ENCODE data around the gene IKZF3.

The IKZF3 gene

GRCh38 chr17:39828443-39828842, 35.7 kb downstream of the IKZF3 start:
- Histone ChIP-seq H3K4me3 (replicated peaks; ENCODE audit: low read depth, low read length) (no peak overlapping the region), H3K27me3 (replicated peaks; ENCODE audit: control insufficient read depth, insufficient read depth, low read length) (no peaks in the 10 kb centered on the region), H3K36me3 (ENCODE audit: control insufficient read depth, insufficient read depth, low read length) (peaks cover 31% of the 10 kb centered on the region)
- no peak for TF ChIP-seq CTCF (IDR thresholded peaks at IDR 0.05; ENCODE audit: insufficient read depth, low read length, poor library complexity, severe bottlenecking)
- no peak for DNase-seq (ENCODE audit: extremely low read depth, insufficient read length)

- DNase-seq (ENCODE audit: extremely low read depth, insufficient read length), result no peak
- Histone ChIP-seq H3K27me3 (replicated peaks; ENCODE audit: control insufficient read depth, insufficient read depth, low read length) (no peaks in the 10 kb centered on the region), H3K4me3 (replicated peaks; ENCODE audit: low read depth, low read length) (no peak overlapping the region), H3K36me3 (ENCODE audit: control insufficient read depth, insufficient read depth, low read length) (peaks cover 35% of the 10 kb centered on the region)
- TF ChIP-seq CTCF (IDR thresholded peaks at IDR 0.05; ENCODE audit: insufficient read depth, low read length, poor library complexity, severe bottlenecking), result no peak
Measured at GRCh38 chr17:39826334-39826733, 37.8 kb downstream of the IKZF3 start.

DNA sequence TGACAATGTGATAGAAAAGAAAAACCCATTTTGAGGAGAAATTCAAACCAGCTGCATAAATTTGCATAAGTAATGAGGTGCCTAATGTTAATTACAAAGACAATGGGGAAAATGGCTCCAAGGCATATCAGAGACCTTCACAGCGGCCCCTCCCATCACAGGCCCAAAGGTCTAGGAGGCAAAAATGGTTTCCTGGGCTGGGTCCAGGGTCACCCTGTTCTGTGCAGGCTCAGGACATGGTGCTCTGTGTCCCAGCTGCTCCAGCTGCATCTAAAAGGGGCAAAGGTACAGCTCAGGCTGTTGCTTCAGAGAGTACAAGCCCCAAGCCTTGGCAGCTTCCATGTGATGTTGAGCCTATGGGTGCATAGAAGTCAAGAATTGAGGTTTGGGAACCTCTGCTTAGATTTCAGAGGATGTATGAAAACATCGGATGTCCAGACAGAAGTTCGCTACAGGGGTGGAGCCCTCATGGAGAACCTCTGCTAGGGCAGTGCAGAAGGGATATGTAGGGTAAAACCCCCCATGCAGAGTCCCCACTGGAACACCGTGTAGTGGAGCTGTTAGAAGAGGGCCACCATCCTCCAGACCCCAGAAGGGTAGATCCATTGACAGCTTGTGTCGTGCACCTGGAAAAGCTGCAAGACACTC, 40.6 kb downstream of the IKZF3 start:
- DNase-seq (ENCODE audit: extremely low read depth, insufficient read length), result no peak
- TF ChIP-seq CTCF (IDR thresholded peaks at IDR 0.05; ENCODE audit: insufficient read depth, low read length, poor library complexity, severe bottlenecking), result no peak
- Histone ChIP-seq H3K27me3 (replicated peaks; ENCODE audit: control insufficient read depth, insufficient read depth, low read length) (no peaks in the 10 kb centered on the region), H3K4me3 (replicated peaks; ENCODE audit: low read depth, low read length) (no peak overlapping the region), H3K36me3 (ENCODE audit: control insufficient read depth, insufficient read depth, low read length) (peaks cover 34% of the 10 kb centered on the region)

DNA sequence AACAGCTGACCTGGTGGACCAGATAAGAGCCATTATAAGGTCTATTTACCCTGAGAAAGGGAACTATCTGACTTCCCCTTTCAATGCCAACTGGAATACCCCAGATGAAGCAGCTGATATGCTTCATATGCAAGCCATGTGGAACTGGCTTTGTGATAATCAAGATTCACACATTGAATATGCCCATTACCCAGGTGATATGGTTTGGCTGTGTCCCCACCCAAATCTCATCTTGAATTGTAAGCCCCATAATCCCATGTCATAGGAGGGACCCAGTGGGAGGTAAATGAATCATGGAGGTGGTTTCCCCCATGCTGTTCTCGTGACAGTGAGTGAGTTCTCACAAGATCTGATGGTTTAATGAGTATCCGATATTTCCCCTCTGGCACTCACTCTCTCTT, 42.1 kb downstream of the IKZF3 start:
- H3K27me3 ChIP-seq (replicated peaks; ENCODE audit: control insufficient read depth, insufficient read depth, low read length), result no peaks in the 10 kb centered on the region
- TF ChIP-seq CTCF (IDR thresholded peaks at IDR 0.05; ENCODE audit: insufficient read depth, low read length, poor library complexity, severe bottlenecking), result no peak
- DNase-seq (ENCODE audit: extremely low read depth, insufficient read length), result no peak
- no peak overlapping the region for H3K4me3 ChIP-seq (replicated peaks; ENCODE audit: low read depth, low read length)
- peaks cover 22% of the 10 kb centered on the region for H3K36me3 ChIP-seq (ENCODE audit: control insufficient read depth, insufficient read depth, low read length)

DNA sequence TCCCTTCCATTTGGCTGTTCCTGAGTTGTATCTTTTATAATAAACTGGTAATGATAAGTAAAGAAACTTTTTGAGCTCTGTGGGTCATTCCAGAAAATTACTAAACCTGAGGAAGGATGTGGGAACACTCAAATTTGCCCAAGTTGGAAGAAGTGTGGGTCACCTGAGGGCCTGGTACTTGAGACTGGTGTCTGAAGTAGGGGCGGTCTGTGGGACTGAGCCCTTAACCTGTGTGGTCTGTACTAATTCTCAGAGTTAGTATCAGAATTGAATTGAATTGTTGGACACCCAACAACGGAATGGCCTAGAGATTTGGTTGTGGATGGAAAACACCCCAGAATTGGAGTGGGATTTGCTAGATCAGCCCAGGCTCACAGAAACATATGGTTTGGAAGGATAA, 43.1 kb downstream of the IKZF3 start:
- no peak overlapping the region for H3K4me3 ChIP-seq (replicated peaks; ENCODE audit: low read depth, low read length)
- no peaks in the 10 kb centered on the region for H3K27me3 ChIP-seq (replicated peaks; ENCODE audit: control insufficient read depth, insufficient read depth, low read length)
- peaks cover 14% of the 10 kb centered on the region for H3K36me3 ChIP-seq (ENCODE audit: control insufficient read depth, insufficient read depth, low read length)
- DNase-seq (ENCODE audit: extremely low read depth, insufficient read length), result no peak
- no peak for TF ChIP-seq CTCF (IDR thresholded peaks at IDR 0.05; ENCODE audit: insufficient read depth, low read length, poor library complexity, severe bottlenecking)

DNA sequence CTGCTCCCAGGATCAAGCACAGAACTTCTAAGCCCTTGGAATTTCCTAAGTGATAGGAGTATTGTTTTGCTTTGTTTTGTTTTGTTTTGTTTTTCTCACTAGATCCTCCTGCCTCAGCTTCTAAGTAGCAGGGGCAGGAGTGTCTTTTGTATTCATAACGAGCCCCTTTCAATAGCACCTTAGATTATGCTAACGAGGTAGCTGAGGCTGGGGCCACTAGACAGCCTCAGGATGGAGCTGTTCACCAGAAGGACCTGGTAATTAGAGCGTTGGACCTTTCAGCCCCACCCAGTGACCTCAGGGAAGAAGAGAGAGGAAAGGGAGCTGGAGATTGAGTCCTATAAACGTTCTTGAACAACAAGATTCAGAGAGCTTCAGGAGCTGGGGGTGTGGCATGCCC, 43.6 kb downstream of the IKZF3 start:
- Histone ChIP-seq H3K27me3 (replicated peaks; ENCODE audit: control insufficient read depth, insufficient read depth, low read length) (no peaks in the 10 kb centered on the region), H3K36me3 (ENCODE audit: control insufficient read depth, insufficient read depth, low read length) (peaks cover 14% of the 10 kb centered on the region), H3K4me3 (replicated peaks; ENCODE audit: low read depth, low read length) (no peak overlapping the region)
- TF ChIP-seq CTCF (IDR thresholded peaks at IDR 0.05; ENCODE audit: insufficient read depth, low read length, poor library complexity, severe bottlenecking), result peak; percentile 19
- no peak for DNase-seq (ENCODE audit: extremely low read depth, insufficient read length)

Data from GM06990 (cell line).